Fibroblast of villous mesenchyme (primary cell): ENCODE measurements around the gene CUBN. TPM values are rescaled to one million over a fixed set of nuclear protein-coding genes. Genes with fewer than 3 reads are reported as not detected.

Experiments
- DNase-seq: peaks from one replicate; pipeline ENCODE4 v3.0.0-alpha.2; 2010; ENCODE audit warnings: low read depth
- H3K4me3 ChIP-seq: 2 replicates; pipeline ENCODE4 v1.5.1; 2011; ENCODE audit warnings: low read depth, mild to moderate bottlenecking, low read length
- CTCF ChIP-seq: IDR thresholded peaks from 2 replicates; pipeline ENCODE4 v1.5.1; 2012; ENCODE audit warnings: low read depth, mild to moderate bottlenecking, low read length; ENCODE audit not compliant: insufficient read depth
- total RNA-seq: library from RNA; depleted of rRNA; stranded (reverse); fragments of >200 nt; gene quantifications from 2 replicates; pipeline ENCODE4 v1.2.3, GENCODE V29; 2012

The CUBN gene
- total RNA-seq, 1 donor, result 0.86 TPM

DNA sequence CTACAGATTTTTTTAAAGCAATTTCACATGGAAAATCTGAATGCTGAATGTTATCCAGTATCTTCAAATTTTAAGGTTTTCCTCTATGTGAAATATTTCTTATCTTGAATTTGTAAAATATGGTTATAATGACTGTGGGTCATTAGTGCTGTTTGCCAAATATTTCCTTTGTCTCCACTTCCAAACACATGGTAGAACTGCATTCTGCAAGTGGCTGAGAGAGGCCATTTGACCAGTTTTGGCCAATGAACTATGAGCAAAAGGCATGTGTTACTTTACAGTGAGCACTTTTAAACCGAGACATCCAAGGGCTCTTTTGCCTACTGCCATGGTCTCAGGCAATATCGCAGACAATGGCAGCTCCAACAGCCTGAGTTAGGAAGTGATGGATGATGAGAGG, 195.2 kb downstream of the CUBN start:
- no peak for DNase-seq
- H3K4me3 ChIP-seq, result no peak overlapping the region
- no peak for TF ChIP-seq CTCF

- H3K4me3 ChIP-seq, result no peak overlapping the region
- peak; percentile 7 for DNase-seq
- no peak for TF ChIP-seq CTCF
Measured at GRCh38 chr10:16933783-16934182, 195.8 kb downstream of the CUBN start.

DNA sequence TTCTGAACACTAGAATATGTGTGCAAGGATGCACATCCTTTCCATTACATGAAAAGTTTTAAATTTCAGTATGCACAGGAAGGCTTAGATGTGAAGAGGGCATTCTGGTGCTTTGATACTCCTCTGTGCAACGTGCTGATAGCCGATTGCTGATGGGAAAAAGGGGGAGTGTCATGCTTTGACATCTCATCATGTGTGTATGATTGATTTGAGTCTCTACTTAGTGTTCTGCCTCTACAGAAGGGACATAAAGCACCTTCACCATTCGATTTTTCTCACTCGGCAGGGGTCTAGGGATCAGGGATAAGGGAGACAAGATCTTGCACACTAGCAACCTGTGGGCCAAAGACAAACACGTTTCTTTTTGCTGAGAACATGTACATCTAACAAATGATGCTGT, 197.7 kb downstream of the CUBN start:
- no peak for TF ChIP-seq CTCF
- DNase-seq, result no peak
- H3K4me3 ChIP-seq, result no peak overlapping the region

- no peak for DNase-seq
- no peak for TF ChIP-seq CTCF
- H3K4me3 ChIP-seq, result no peak overlapping the region
Measured at GRCh38 chr10:16930540-16930939, 199.1 kb downstream of the CUBN start.

GRCh38 chr10:16929069-16929468, 200.5 kb downstream of the CUBN start:
- no peak overlapping the region for H3K4me3 ChIP-seq
- no peak for DNase-seq
- no peak for TF ChIP-seq CTCF

- no peak for TF ChIP-seq CTCF
- H3K4me3 ChIP-seq, result no peak overlapping the region
- no peak for DNase-seq
Measured at GRCh38 chr10:16927546-16927945, 202.1 kb downstream of the CUBN start.

DNA sequence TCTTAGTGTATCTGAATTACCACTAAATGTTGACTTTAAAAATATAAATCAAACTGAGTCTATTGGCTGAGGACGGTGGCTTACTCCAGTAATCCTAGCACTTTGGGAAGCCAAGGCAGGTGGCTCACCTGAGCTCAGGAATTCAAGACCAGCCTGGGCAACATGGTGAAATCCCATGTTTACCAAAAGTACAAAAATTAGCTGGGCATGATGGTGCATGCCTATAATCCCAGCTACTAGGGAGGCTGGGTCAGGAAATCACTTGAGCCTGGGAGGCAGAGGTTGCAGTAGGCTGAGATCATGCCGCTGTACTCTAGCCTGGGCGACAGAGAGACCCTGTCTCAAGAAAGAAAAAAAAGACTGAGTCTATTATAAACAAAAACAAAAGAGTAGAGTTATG, 205.9 kb downstream of the CUBN start:
- no peak for TF ChIP-seq CTCF
- DNase-seq, result no peak
- H3K4me3 ChIP-seq, result no peak overlapping the region
